AG04450 (cell line): ENCODE data around the gene B4GALT1. TPM values are rescaled to one million over a fixed set of nuclear protein-coding genes. Genes with fewer than 3 reads are reported as not detected.

Source experiments
- CTCF ChIA-PET: fragments of 300-600, 350-600 bp; formaldehyde crosslinking; extraction: SDS; loops from one replicate; lab custom pipeline; 2022; ENCODE audit warnings: antibody characterized with exemption, inconsistent platforms; lab: Charles Lee
- POLR2A ChIA-PET: fragments of 350-600 bp; formaldehyde crosslinking; extraction: SDS; loops from one replicate; lab custom pipeline; 2021; ENCODE audit warnings: antibody characterized with exemption, inconsistent platforms; lab: Yijun Ruan, JAX
- DNase-seq: peaks from one replicate; pipeline ENCODE4 v3.0.0-alpha.2; 2011; ENCODE audit warnings: low read depth, low spot score
- H3K27ac ChIP-seq: one replicate; pipeline ENCODE4 v1.5.1; 2012; ENCODE audit warnings: low read depth, low read length, control low read depth
- H3K27me3 ChIP-seq: one replicate; pipeline ENCODE4 v1.6.0; 2012; ENCODE audit warnings: low read length; ENCODE audit not compliant: control insufficient read depth, insufficient read depth
- H3K4me3 ChIP-seq: 2 replicates; pipeline ENCODE4 v1.5.1; 2011; ENCODE audit warnings: mild to moderate bottlenecking, low read depth, low read length, control low read depth
- H3K9me3 ChIP-seq: 2 replicates; pipeline ENCODE4 v1.5.1; 2012; ENCODE audit warnings: low read length; ENCODE audit not compliant: control insufficient read depth, insufficient read depth
- polyA plus RNA-seq: library from polyadenylated mRNA; depleted of rRNA; stranded (reverse); fragments of >200 nt; gene quantifications from 2 replicates; pipeline ENCODE4 v1.2.3, GENCODE V29; 2011
- TF ChIP-seq, protein P1 (sequence below): IDR thresholded peaks from 2 replicates; pipeline ENCODE4 v1.5.1; 2011; ENCODE audit warnings: low read depth, low read length, control low read depth, inconsistent platforms

The B4GALT1 gene
- polyA plus RNA-seq, 1 experiment = 57.0 TPM

DNA sequence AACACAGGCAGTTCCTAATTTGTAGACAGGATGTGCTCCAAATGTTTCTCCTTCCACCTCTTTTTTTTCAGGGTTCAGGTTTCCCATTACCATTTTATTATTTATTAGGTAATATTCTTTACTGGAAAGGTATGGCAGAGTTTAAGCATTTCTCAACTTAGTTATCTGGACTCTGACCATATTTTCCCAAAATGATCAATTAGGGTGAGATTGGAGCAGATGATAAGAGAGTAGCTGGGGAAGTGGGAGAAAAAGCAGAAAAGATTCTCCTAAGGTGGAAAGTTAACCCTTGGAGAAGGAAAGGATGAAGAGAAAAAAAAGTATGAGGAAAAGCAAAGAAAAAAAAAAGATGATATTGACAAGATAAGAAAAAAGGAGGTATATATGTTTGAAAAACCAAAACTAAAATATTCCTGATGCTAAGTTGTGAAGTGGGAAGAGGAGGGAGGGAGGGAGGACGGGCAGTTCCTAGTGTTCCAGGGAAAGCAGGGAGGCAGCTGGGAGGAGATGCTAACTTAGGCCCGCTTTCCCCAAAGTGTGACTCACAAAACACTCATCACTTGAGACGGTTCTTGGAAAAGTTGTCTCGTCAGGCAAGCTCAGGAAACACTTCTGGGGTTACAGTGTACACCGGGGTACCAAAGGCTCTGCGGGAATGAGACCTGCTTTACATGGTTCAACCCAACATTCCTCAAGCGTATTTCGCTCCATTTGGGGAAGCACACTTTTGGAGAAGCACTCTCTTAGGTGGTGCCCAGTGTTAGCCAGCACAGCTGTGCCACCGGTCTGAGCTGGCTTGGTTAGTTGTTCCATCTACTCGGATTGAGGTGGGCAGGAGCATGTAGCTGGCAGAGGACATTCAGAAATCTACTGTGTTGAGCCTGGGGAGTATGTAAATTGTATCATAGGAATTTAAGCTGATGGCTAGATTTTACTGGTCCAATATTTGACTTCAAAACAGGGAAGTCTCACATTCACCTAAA, 35.1 kb downstream of the B4GALT1 start:
- no peaks in the 10 kb centered on the region for H3K9me3 ChIP-seq
- peak; percentile 38 for DNase-seq
- H3K27ac ChIP-seq = peak overlapping the region; percentile 78
- CTCF ChIA-PET = interaction anchor here (0.6 to 1.1 kb wide), 2 partner anchors 43 to 94 kb away, joined by 3 read pairs; no protein-coding TSS in a partner anchor
- TF ChIP-seq, protein P1, sequence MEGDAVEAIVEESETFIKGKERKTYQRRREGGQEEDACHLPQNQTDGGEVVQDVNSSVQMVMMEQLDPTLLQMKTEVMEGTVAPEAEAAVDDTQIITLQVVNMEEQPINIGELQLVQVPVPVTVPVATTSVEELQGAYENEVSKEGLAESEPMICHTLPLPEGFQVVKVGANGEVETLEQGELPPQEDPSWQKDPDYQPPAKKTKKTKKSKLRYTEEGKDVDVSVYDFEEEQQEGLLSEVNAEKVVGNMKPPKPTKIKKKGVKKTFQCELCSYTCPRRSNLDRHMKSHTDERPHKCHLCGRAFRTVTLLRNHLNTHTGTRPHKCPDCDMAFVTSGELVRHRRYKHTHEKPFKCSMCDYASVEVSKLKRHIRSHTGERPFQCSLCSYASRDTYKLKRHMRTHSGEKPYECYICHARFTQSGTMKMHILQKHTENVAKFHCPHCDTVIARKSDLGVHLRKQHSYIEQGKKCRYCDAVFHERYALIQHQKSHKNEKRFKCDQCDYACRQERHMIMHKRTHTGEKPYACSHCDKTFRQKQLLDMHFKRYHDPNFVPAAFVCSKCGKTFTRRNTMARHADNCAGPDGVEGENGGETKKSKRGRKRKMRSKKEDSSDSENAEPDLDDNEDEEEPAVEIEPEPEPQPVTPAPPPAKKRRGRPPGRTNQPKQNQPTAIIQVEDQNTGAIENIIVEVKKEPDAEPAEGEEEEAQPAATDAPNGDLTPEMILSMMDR = no peak
- H3K27me3 ChIP-seq = no peaks in the 10 kb centered on the region
- H3K4me3 ChIP-seq = no peak overlapping the region
- POLR2A ChIA-PET = interaction anchor here (1.0 to 1.3 kb wide), 5 partner anchors 9 to 107 kb away, joined by 3 to 5 read pairs (median 4); partner anchors contain the start of genes B4GALT1 and DNAJA1

DNA sequence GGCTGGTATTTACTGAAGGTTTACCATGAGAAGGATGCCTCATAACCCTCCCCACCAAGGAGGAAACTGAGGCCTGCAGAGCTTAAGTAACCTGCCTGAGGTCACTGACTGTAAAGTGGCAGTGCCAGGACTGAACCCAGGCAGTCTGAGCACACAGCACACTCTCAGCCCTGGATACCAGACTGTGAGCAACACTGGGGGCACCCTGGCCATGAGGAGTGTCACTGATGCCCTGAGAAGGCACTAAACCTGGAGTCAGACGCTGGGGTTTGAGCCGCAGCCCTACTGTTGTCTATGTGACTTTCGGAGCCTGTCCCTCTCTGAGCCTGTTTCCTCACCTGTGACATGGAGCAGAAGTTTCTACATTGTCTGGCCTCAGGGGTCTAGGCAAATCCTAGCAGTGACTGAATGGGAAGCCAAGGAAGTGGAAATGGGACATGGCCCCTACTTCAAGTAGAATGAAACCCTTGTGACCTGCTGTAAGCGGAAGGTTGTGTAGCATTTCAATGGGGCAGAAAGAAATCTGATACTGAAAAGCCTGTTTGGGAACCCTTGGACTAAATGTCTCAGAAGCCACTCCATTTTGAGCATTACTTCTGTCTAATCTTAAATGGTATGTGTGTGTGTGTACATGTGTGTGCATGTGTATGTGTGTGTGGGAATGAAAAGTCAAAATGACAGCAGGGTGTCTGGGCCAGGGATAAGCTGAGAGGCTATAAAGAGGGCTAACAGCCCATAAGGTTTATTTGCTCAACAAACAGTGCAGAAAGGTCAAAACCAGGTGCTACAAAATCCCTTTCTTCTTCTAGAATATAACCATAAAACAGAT, 36.0 kb downstream of the B4GALT1 start:
- no peak overlapping the region for H3K4me3 ChIP-seq
- DNase-seq = no peak
- ChIA-PET CTCF (interaction anchor here (0.6 kb wide), 1 partner anchor 44 kb away, joined by 3 read pairs; no protein-coding TSS in a partner anchor), POLR2A (interaction anchor here (1.1 to 1.3 kb wide), 2 partner anchors 10 to 106 kb away, joined by 3 to 5 read pairs; partner anchors contain the start of gene DNAJA1)
- H3K9me3 ChIP-seq = no peaks in the 10 kb centered on the region
- H3K27me3 ChIP-seq = no peaks in the 10 kb centered on the region
- H3K27ac ChIP-seq = no peak overlapping the region
- TF ChIP-seq, protein P1 = no peak

DNA sequence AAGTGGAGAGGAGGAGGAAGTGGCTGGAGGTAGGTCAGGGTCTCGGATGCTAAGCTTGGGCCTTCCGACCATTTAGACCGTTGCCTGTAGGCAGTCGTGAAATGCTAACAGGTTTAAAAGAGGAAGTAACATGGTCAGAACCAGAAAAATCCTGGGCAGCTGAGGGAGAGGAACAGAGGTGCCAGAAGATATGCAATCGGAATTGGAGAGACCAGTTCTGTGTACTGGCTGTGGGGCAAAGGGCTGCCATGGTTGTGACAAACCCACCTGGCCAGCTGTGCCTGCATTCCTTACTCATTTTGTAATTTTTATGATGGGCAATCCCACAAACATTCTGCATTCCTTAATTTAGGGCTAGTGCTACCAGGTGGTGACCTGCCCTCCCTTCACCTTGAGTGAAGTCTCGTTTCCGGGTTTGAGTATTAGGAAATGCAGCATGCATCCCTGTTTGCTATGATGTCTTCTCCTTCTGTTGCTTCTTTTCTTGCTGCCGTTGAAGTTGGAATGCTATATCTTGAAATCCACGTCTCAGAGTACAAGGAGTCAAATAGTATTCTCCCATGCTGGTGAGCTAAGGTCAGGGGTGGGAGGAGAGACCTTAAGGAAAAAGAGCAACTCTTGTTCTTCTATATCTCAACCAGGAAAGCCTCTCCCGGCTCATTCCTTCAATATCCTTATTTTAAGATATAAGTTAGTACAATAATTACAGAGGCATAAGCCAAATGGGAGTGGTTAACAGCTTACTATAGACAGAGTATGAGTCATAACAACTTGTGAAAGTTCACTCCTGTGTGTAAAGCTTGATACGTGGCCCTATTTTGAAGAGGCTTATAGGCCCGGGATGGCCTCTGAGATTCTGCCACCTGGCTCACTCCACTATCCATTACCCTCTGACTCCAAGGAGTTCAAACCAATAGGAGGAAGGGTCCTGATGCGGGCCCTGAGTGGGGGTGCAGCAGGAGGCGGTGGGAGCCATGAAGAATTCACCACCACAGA, 37.0 kb downstream of the B4GALT1 start:
- POLR2A ChIA-PET = no interaction called here
- Histone ChIP-seq H3K4me3 (no peak overlapping the region), H3K27ac (no peak overlapping the region), H3K9me3 (no peaks in the 10 kb centered on the region), H3K27me3 (no peaks in the 10 kb centered on the region)
- DNase-seq = no peak
- TF ChIP-seq, protein P1 = no peak
- CTCF ChIA-PET = interaction anchor here (0.8 kb wide), 1 partner anchor 49 kb away, joined by 3 read pairs; no protein-coding TSS in a partner anchor

DNA sequence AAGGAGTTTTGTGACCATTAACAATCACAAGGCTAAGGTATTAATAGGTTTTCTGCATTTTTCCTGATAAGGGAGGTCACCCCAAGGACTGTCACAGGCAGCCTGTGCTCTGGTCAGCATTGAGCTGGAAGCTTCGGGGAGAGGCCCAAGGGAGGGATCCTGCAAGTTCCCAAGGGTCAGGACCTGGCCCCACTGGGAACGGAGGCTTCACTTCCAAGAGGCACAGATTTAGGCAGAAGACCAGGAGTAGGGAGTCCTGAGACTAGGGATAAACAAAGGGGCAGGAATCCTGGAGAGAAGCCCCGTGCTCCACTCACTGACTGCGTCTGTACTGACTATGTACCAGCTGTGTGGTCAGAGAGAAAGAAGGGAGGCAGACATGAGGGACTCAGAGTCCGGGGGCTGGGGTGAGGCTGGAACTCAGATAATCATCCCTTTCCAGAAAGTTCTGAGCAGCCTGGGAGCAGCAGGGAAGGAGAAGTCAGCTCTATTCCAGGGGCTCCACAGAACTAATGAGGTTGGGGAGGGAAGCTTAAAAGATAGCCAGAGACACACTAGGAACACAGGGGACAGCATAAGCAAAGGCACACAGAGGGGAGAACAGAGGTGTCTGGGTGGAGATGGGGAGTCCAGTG, 37.8 kb downstream of the B4GALT1 start:
- CTCF ChIA-PET = no interaction called here
- no peaks in the 10 kb centered on the region for H3K27me3 ChIP-seq
- no peak overlapping the region for H3K27ac ChIP-seq
- no peak for DNase-seq
- H3K9me3 ChIP-seq = no peaks in the 10 kb centered on the region
- POLR2A ChIA-PET = interaction anchor here (0.7 to 0.9 kb wide), 2 partner anchors 10 to 98 kb away, joined by 3 read pairs; no protein-coding TSS in a partner anchor
- TF ChIP-seq, protein P1 = no peak
- no peak overlapping the region for H3K4me3 ChIP-seq
